DND-41 (cell line): ENCODE data around the gene CYP2W1.

Source experiments
- EZH2 ChIP-seq: IDR thresholded peaks from 3 replicates; pipeline ENCODE4 v1.6.1; 2012; ENCODE audit warnings: borderline replicate concordance, low read depth, mild to moderate bottlenecking, moderate library complexity, low read length, inconsistent platforms; ENCODE audit not compliant: severe bottlenecking
- TF ChIP-seq, protein P1 (sequence below): IDR thresholded peaks from 2 replicates; pipeline ENCODE4 v1.5.1; 2012; ENCODE audit warnings: borderline replicate concordance, low read length, moderate library complexity, mild to moderate bottlenecking; ENCODE audit not compliant: poor library complexity, severe bottlenecking; ENCODE audit errors: extremely low read depth

GRCh38 chr7:979151-979550, 3.8 kb upstream of the CYP2W1 start:
- TF ChIP-seq, protein P1, sequence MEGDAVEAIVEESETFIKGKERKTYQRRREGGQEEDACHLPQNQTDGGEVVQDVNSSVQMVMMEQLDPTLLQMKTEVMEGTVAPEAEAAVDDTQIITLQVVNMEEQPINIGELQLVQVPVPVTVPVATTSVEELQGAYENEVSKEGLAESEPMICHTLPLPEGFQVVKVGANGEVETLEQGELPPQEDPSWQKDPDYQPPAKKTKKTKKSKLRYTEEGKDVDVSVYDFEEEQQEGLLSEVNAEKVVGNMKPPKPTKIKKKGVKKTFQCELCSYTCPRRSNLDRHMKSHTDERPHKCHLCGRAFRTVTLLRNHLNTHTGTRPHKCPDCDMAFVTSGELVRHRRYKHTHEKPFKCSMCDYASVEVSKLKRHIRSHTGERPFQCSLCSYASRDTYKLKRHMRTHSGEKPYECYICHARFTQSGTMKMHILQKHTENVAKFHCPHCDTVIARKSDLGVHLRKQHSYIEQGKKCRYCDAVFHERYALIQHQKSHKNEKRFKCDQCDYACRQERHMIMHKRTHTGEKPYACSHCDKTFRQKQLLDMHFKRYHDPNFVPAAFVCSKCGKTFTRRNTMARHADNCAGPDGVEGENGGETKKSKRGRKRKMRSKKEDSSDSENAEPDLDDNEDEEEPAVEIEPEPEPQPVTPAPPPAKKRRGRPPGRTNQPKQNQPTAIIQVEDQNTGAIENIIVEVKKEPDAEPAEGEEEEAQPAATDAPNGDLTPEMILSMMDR: no peak
- no peak for TF ChIP-seq EZH2
